Right renal cortex interstitium (tissue), 3 donors: ENCODE data around the gene MAS1L. TPM values are rescaled to one million over a fixed set of nuclear protein-coding genes. Genes with fewer than 3 reads are reported as not detected.
"Not testable (repeated sequence)": the region's sequence is repeated elsewhere in the genome, so short reads cannot be mapped to it uniquely, and the experiment has no call there.

Experiments
- DNase-seq, 3 donors: peaks; one replicate each; pipeline ENCODE4 v3.0.0-alpha.2; 2013; ENCODE audit warnings: low read depth in 3 of 3, low spot score in 2 of 3
- polyA plus RNA-seq, 3 donors: library from polyadenylated mRNA; unstranded; fragments of 120-200 nt; gene quantifications; one replicate each; pipeline ENCODE4 v1.2.1, GENCODE V29; 2013; ENCODE audit not compliant: insufficient read length in 3 of 3

MAS1L gene
- polyA plus RNA-seq, 3 donors: not detected

- no peak for DNase-seq
These were observed 625 bp downstream of the MAS1L start for GRCh38 chr6:29487131-29487530.

GRCh38 chr6:29486577-29486976, 1.2 kb downstream of the MAS1L start:
- DNase-seq: no peak

GRCh38 chr6:29483735-29484134, 4.0 kb downstream of the MAS1L start:
- DNase-seq: no peak

GRCh38 chr6:29483186-29483585, 4.6 kb downstream of the MAS1L start:
- DNase-seq: no peak

- no peak for DNase-seq
These were observed 8.2 kb downstream of the MAS1L start for GRCh38 chr6:29479560-29479959.

GRCh38 chr6:29478740-29479139, 9.0 kb downstream of the MAS1L start:
- DNase-seq: no peak

GRCh38 chr6:29477923-29478450, 9.8 kb downstream of the MAS1L start:
- no peak for DNase-seq

- DNase-seq: no peak
These were observed 12.8 kb downstream of the MAS1L start for GRCh38 chr6:29474996-29475395.

GRCh38 chr6:29466241-29466640, 21.5 kb downstream of the MAS1L start:
- DNase-seq: no peak

GRCh38 chr6:29465801-29466200, 22.0 kb downstream of the MAS1L start:
- no peak for DNase-seq

- DNase-seq: no peak
These were observed 22.5 kb downstream of the MAS1L start for GRCh38 chr6:29465279-29465678.

GRCh38 chr6:29462022-29462421, 25.7 kb downstream of the MAS1L start:
- DNase-seq: no peak

- no peak for DNase-seq
These were observed 26.5 kb downstream of the MAS1L start for GRCh38 chr6:29461021-29461814.

- DNase-seq: no peak
These were observed 30.8 kb downstream of the MAS1L start, which contains the start of the genes OR11A1 and OR2H1 for GRCh38 chr6:29456971-29457370. TSS of gene OR11A1 (minus strand) at chr6:29457071. CDS start at chr6:29427641, 29,430 bp downstream. TSS of gene OR2H1 (plus strand) at chr6:29457155. CDS start at chr6:29461770, 4,615 bp downstream.

- DNase-seq: no peak
These were observed 36.1 kb downstream of the MAS1L start for GRCh38 chr6:29451471-29452193.

- DNase-seq: no peak
These were observed 40.1 kb downstream of the MAS1L start for GRCh38 chr6:29447670-29448069.

- not testable (repeated sequence) for DNase-seq
These were observed 43.7 kb downstream of the MAS1L start for GRCh38 chr6:29444031-29444430.

GRCh38 chr6:29442719-29443118, 45.0 kb downstream of the MAS1L start:
- no peak for DNase-seq

GRCh38 chr6:29439006-29439405, 48.8 kb downstream of the MAS1L start, which contains the start of gene OR10C1:
TSS of gene OR10C1 (plus strand) at chr6:29439306. CDS start at chr6:29440016, 710 bp downstream.
- DNase-seq: no peak

- DNase-seq: not testable (repeated sequence)
These were observed 51.0 kb downstream of the MAS1L start for GRCh38 chr6:29436730-29437129.
